SK-N-MC (cell line): Measurements from ENCODE around the gene KLHL26.

Source experiments
- DNase-seq: peaks from one replicate; pipeline ENCODE4 v3.0.0-alpha.2; 2011; ENCODE audit warnings: low read depth, low spot score
- H3K27ac ChIP-seq: fragments of 200-600 bp; sonication (generic); 2 replicates; pipeline ENCODE4 v1.5.1; 2016; ENCODE audit warnings: mixed run types
- H3K36me3 ChIP-seq: fragments of 200-600 bp; sonication (generic); 2 replicates; pipeline ENCODE4 v1.6.1; 2017; ENCODE audit warnings: antibody characterized with exemption, low read length, mixed read lengths; ENCODE audit not compliant: insufficient read depth
- H3K4me3 ChIP-seq: fragments of 200-600 bp; sonication (generic); 2 replicates; pipeline ENCODE4 v1.5.1; 2016
- H3K9ac ChIP-seq: fragments of 200-600 bp; sonication (generic); 2 replicates; pipeline ENCODE4 v1.8.0; 2017; ENCODE audit warnings: mixed run types, mixed read lengths; ENCODE audit not compliant: insufficient read length
- H3K9me3 ChIP-seq: fragments of 200-600 bp; sonication (generic); 2 replicates; pipeline ENCODE4 v1.6.1; 2017; ENCODE audit warnings: low read depth, mild to moderate bottlenecking, antibody characterized with exemption, low read length, moderate library complexity, mixed read lengths
- EZH2 ChIP-seq: fragments of 200-600 bp; sonication (generic); IDR thresholded peaks from one replicate; pipeline ENCODE4 v1.6.1; 2017; ENCODE audit warnings: antibody characterized with exemption
- FOXP2 ChIP-seq: optimal IDR thresholded peaks from 2 replicates; pipeline ENCODE3; 2011; ENCODE audit warnings: mild to moderate bottlenecking, moderate library complexity; ENCODE audit not compliant: insufficient read depth; ENCODE audit errors: extremely low read length, control extremely low read depth
- POLR2AphosphoS5 ChIP-seq: IDR thresholded peaks from 2 replicates; pipeline ENCODE4 v1.6.1; 2012; ENCODE audit warnings: mild to moderate bottlenecking, low read depth, low read length, borderline replicate concordance

KLHL26 gene

DNA sequence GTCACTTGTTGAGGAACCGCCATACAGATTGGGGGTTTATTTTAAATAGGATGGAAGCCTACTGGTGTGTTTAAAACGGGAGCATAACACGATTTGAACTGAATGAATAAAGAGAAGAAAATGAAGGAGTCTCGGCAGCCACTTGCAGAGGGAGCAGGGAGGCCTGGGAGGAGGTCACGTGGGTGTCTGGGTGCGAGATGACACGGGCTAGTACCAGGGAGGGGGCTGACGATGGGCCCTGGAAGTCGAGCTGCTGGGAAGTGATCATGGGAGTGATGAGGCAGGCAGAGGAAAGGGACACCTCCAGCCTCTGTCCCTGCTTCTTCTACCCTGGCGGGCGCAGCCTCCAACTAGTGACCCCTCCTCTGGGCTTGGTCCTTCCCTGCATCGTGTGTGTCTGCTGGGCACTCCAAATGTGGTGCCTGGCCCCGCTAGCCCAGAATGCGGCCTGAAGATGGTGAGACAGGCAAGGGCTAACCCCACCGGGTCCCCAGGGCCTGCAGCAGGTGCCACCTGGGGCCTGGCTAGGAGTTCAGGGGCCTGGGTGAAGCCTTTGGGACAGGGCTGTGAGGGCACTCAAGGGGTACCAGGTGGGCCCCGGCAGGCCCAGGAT lies 82.1 kb downstream of the KLHL26 start:
- Histone ChIP-seq H3K36me3 (no peaks in the 10 kb centered on the region), H3K27ac (no peak overlapping the region), H3K9ac (no peak overlapping the region), H3K9me3 (no peaks in the 10 kb centered on the region), H3K4me3 (no peak overlapping the region)
- no peak for DNase-seq
- TF ChIP-seq FOXP2 (no peak), POLR2AphosphoS5 (no peak), EZH2 (no peak)

DNA sequence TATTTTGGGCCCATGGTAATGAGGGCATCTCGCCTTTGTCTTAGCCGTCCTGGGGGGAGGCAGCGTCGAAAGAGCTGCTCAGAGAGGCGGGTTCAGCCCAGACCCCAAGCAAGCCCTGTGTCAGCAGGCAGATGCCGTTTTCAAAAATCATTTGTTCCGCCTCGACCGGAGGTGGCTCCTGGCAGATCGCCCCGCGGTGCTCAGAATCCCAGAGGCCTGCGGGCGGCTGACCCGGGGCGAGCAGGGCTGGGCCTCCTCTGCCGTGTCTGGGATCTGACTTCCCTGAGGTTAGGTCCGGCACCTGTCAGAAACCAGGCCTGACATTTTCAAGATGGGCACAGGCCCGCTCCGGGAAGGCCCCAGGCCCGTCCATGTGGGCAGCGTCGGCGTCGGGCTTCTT lies 82.7 kb downstream of the KLHL26 start:
- no peaks in the 10 kb centered on the region for H3K9me3 ChIP-seq
- no peak overlapping the region for H3K9ac ChIP-seq
- H3K27ac ChIP-seq: no peak overlapping the region
- DNase-seq: no peak
- H3K4me3 ChIP-seq: no peak overlapping the region
- no peak for TF ChIP-seq POLR2AphosphoS5
- no peak for TF ChIP-seq FOXP2
- TF ChIP-seq EZH2: no peak
- no peaks in the 10 kb centered on the region for H3K36me3 ChIP-seq
